ENCODE data around the gene TBC1D5. TPM values are rescaled to one million over a fixed set of nuclear protein-coding genes. Genes with fewer than 3 reads are reported as not detected.

Gene TBC1D5
- total RNA-seq, 1 experiment from 2014 or later: 33.9 TPM

- ChIA-PET CTCF (no interaction called here), POLR2A (no interaction called here), RAD21 (ENCODE audit: low non-redundant PET in 1 of 2, low total read pairs in 2 of 2, uncharacterized antibody in 2 of 2, unreplicated experiment in 2 of 2) (no interaction called here)
- Histone ChIP-seq H3K27ac (ENCODE audit: low read depth, low read length) (no peak overlapping the region), H3K27me3 (ENCODE audit: insufficient read depth, low read length) (no peaks in the 10 kb centered on the region), H3K9ac (ENCODE audit: low read length) (no peak overlapping the region), H2AFZ (ENCODE audit: low read depth, low read length, poor library complexity, severe bottlenecking) (no peak overlapping the region), H3K4me3 (replicated peaks in 1 of 2; ENCODE audit: low read depth in 1 of 2, low read length in 2 of 2) (no peak overlapping the region), H3K9me3 (ENCODE audit: control insufficient read depth in 1 of 2, insufficient read depth in 1 of 2, low read depth in 1 of 2, low read length in 2 of 2) (no peaks in the 10 kb centered on the region), H3K9me2 (ENCODE audit: insufficient read depth) (no peaks in the 10 kb centered on the region), H3K4me1 (ENCODE audit: control insufficient read depth in 1 of 2, insufficient read depth in 2 of 2, low read length in 2 of 2) (no peaks in the 10 kb centered on the region), H3K4me2 (ENCODE audit: low read length) (no peak overlapping the region), H3K79me2 (ENCODE audit: insufficient read depth, low read length) (peaks cover 5% of the 10 kb centered on the region; the same call in 1 of the 2 replicates), H3K36me3 (ENCODE audit: control insufficient read depth in 1 of 2, insufficient read depth in 2 of 2, low read length in 2 of 2) (no peaks in the 10 kb centered on the region), H4K20me1 (ENCODE audit: insufficient read depth) (no peaks in the 10 kb centered on the region)
- DNase-seq (ENCODE audit: low read depth, low spot score) (no peak), ATAC-seq (no peak)
- no TSS peak for BruUV-seq (replicated peaks)
- intact Hi-C loops (cut with micrococcal nuclease): no loop called here
- TF ChIP-seq EZH2 (IDR thresholded peaks at IDR 0.05) (no peak), RAD21 (IDR thresholded peaks at IDR 0.05; ENCODE audit: low read depth) (no peak), ZFX (IDR thresholded peaks at IDR 0.05) (no peak), ELF1 (IDR thresholded peaks at IDR 0.05; ENCODE audit: borderline replicate concordance, low read depth) (no peak), SIN3A (IDR thresholded peaks at IDR 0.05; ENCODE audit: low read depth) (no peak), ATF3 (IDR thresholded peaks at IDR 0.05) (no peak), CTCF (IDR thresholded peaks at IDR 0.05 in 2 of 3, conservative IDR thresholded peaks at IDR 0.05 in 1 of 3; ENCODE audit: borderline replicate concordance in 1 of 3, insufficient read depth in 1 of 3, low read depth in 2 of 3, low read length in 2 of 3) (no peak)
Observed at GRCh38 chr3:17674082-17674686, 68.2 kb downstream of the TBC1D5 start.

- ATAC-seq: no peak
- no peak for DNase-seq (ENCODE audit: low read depth, low spot score)
- no peaks in the 10 kb centered on the region for H3K9me3 ChIP-seq (ENCODE audit: control insufficient read depth in 1 of 2, insufficient read depth in 1 of 2, low read depth in 1 of 2, low read length in 2 of 2)
- no peaks in the 10 kb centered on the region for H3K36me3 ChIP-seq (ENCODE audit: control insufficient read depth in 1 of 2, insufficient read depth in 2 of 2, low read length in 2 of 2)
- H3K9ac ChIP-seq (ENCODE audit: low read length): no peak overlapping the region
- no peak overlapping the region for H2AFZ ChIP-seq (ENCODE audit: low read depth, low read length, poor library complexity, severe bottlenecking)
- no peak overlapping the region for H3K27ac ChIP-seq (ENCODE audit: low read depth, low read length)
- POLR2A ChIA-PET: no interaction called here
- CTCF ChIA-PET: no interaction called here
- RAD21 ChIA-PET (ENCODE audit: low non-redundant PET in 1 of 2, low total read pairs in 2 of 2, uncharacterized antibody in 2 of 2, unreplicated experiment in 2 of 2): no interaction called here
- BruUV-seq (replicated peaks): no TSS peak
- no peak overlapping the region for H3K4me2 ChIP-seq (ENCODE audit: low read length)
- no peaks in the 10 kb centered on the region for H4K20me1 ChIP-seq (ENCODE audit: insufficient read depth)
- no peaks in the 10 kb centered on the region for H3K27me3 ChIP-seq (ENCODE audit: insufficient read depth, low read length)
- TF ChIP-seq REST (IDR thresholded peaks at IDR 0.05; ENCODE audit: low read depth) (no peak), CEBPB (IDR thresholded peaks at IDR 0.05; ENCODE audit: low read depth) (no peak), TCF7L2 (IDR thresholded peaks at IDR 0.05; ENCODE audit: borderline replicate concordance, extremely low read depth, insufficient read depth, insufficient read length) (no peak), MAX (IDR thresholded peaks at IDR 0.05) (no peak), POLR2A (IDR thresholded peaks at IDR 0.05; ENCODE audit: borderline replicate concordance, extremely low read depth, insufficient read depth, insufficient read length) (no peak), FOSL1 (IDR thresholded peaks at IDR 0.05; ENCODE audit: low read depth) (no peak), SIN3A (IDR thresholded peaks at IDR 0.05; ENCODE audit: low read depth) (no peak), RAD21 (IDR thresholded peaks at IDR 0.05; ENCODE audit: low read depth) (no peak), SRF (IDR thresholded peaks at IDR 0.05; ENCODE audit: low read depth) (no peak), CBX3 (IDR thresholded peaks at IDR 0.05; ENCODE audit: low read depth) (no peak), ATF3 (IDR thresholded peaks at IDR 0.05) (no peak)
- H3K4me3 ChIP-seq (replicated peaks in 1 of 2; ENCODE audit: low read depth in 1 of 2, low read length in 2 of 2): no peak overlapping the region
- H3K79me2 ChIP-seq (ENCODE audit: insufficient read depth, low read length): peaks cover 5% of the 10 kb centered on the region
- intact Hi-C loops (cut with micrococcal nuclease): no loop called here
- no peaks in the 10 kb centered on the region for H3K9me2 ChIP-seq (ENCODE audit: insufficient read depth)
- no peaks in the 10 kb centered on the region for H3K4me1 ChIP-seq (ENCODE audit: control insufficient read depth in 1 of 2, insufficient read depth in 2 of 2, low read length in 2 of 2)
Observed at GRCh38 chr3:17672506-17672905, 69.9 kb downstream of the TBC1D5 start.

Data from HCT116 (cell line).